Epithelial cell of esophagus (primary cell): ENCODE data around the gene DSCAM.

Experiments used
- DNase-seq: peaks from one replicate; pipeline ENCODE4 v3.0.0; 2010; ENCODE audit warnings: low read depth
- H3K4me3 ChIP-seq: 2 replicates; pipeline ENCODE4 v1.5.1; 2011; ENCODE audit warnings: mild to moderate bottlenecking, low read length, control low read depth
- CTCF ChIP-seq: IDR thresholded peaks from 2 replicates; pipeline ENCODE4 v1.5.1; 2011; ENCODE audit warnings: low read depth, mild to moderate bottlenecking, low read length, control low read depth, inconsistent platforms; ENCODE audit not compliant: insufficient read depth; ENCODE audit errors: missing control alignments

DSCAM gene

GRCh38 chr21:40732253-40733023 lies 114.5 kb downstream of the DSCAM start:
- TF ChIP-seq CTCF, result no peak
- peak; percentile 52 for DNase-seq
- H3K4me3 ChIP-seq, result no peak overlapping the region

- DNase-seq, result no peak
- H3K4me3 ChIP-seq, result no peak overlapping the region
- no peak for TF ChIP-seq CTCF
These were observed 115.8 kb downstream of the DSCAM start for GRCh38 chr21:40731206-40731605.

DNA sequence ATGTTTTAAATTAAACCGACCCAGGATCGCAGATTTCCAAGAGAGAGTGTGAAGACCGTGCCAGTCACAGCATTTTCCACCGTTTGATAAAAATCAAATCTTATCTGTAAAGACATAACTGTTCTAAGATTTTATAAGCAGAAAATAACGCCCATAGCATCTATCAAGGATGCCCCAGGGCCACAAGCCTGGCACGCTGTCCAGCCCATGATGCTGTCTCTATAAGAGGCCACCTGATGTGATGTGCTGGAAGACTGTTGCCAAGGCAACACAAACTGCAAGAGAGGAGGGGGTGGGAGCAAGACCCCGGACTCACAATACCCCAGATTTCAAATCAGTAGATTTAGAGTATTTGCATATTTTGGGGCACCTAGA lies 116.5 kb downstream of the DSCAM start:
- no peak for DNase-seq
- TF ChIP-seq CTCF, result no peak
- no peak overlapping the region for H3K4me3 ChIP-seq

DNA sequence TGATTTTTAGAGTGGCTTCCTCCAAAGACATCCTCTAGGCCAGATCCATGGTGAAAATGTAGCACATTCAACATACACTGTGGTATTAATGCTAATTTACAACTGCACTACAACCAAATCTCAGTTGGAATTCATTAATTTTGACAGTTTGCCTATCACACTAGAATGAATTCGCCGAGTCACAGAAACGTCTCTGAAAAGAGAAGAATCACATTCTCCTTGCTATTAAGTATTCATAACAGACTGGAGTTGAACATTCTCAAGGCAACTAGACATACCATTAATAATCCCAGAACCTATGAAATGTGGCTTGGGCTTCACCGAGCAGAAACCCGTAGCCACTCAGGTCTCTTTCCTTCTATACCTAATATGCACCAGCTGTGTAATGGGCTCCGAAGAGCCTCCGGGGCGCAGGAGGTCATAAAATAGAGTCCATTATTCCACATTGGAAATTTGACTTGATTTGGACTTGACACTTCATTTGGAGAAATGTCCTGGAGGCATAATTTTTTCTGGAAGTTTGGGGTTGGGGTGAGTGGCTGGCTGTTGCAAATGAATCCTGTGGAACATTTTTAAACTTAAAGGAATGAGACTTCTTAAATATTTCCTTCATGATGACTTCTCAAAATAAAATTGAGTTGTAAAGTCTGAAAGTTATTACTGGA lies 117.1 kb downstream of the DSCAM start:
- no peak for TF ChIP-seq CTCF
- H3K4me3 ChIP-seq, result no peak overlapping the region
- DNase-seq, result no peak

DNA sequence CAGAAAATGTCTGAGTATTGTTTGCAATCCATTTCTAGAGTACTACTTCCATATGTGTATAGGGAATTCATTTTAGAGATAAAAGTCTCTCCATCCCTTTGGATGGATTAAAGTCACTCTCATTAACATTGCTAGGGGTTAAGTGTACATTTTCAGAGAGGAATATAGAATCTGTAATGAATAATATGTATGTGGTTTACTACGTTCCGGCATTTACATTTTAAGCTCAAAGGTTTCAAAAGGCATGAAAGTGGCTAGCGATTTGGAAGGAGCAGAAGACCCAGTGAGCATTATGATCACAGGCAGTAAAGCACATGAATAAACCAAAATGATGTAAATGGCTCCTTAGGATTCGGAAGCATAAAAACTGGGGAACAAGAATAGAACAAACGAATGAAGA lies 123.0 kb downstream of the DSCAM start:
- no peak overlapping the region for H3K4me3 ChIP-seq
- DNase-seq, result no peak
- no peak for TF ChIP-seq CTCF

GRCh38 chr21:40723317-40723716 lies 123.6 kb downstream of the DSCAM start:
- no peak overlapping the region for H3K4me3 ChIP-seq
- TF ChIP-seq CTCF, result no peak
- no peak for DNase-seq
